ENCODE results near the gene MAPK8IP2. TPM values are rescaled to one million over a fixed set of nuclear protein-coding genes. Genes with fewer than 3 reads are reported as not detected.

MAPK8IP2 gene
- total RNA-seq, 4 donors from 2014 or later, result 2.1 to 5.4 (median 3.6) TPM

DNA sequence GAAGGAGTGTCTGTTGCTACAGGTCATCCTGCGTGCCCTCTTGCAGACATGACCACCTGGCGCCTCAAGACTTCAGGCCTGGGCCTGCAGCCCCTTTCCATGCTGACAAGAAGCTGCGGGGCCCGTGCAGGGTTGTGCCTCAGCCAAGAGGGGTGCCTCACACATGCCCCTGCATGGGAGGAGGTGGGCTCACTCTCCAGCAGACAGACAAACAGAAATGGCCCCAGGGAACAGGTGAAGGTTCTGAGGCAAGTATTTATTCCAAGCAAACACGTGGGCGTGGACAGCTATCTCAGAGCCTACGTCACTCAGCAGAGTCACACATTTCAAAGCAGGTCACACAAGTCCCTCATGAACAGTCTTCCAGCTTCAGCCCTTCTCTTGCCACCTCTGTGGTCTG, 32.0 kb upstream of the MAPK8IP2 start:
- no peak overlapping the region for H3K4me3 ChIP-seq (ENCODE audit: low read depth, poor library complexity, severe bottlenecking)
- DNase-seq (ENCODE audit: low spot score in 2 of 2), result no peak
- TF ChIP-seq CTCF (IDR thresholded peaks at IDR 0.05) (no peak), POLR2A (IDR thresholded peaks at IDR 0.05) (no peak)
- intact Hi-C loops (cut with DNase I; ENCODE audit: low total_unique reads), result no loop called here
- WGBS, 2 donors, result 70 to 71% methylated on average over 7 of the region's 7 CpGs

- DNase-seq (ENCODE audit: low spot score in 2 of 2), result no peak
Measured at GRCh38 chr22:50569041-50569459, 31.5 kb upstream of the MAPK8IP2 start.

DNA sequence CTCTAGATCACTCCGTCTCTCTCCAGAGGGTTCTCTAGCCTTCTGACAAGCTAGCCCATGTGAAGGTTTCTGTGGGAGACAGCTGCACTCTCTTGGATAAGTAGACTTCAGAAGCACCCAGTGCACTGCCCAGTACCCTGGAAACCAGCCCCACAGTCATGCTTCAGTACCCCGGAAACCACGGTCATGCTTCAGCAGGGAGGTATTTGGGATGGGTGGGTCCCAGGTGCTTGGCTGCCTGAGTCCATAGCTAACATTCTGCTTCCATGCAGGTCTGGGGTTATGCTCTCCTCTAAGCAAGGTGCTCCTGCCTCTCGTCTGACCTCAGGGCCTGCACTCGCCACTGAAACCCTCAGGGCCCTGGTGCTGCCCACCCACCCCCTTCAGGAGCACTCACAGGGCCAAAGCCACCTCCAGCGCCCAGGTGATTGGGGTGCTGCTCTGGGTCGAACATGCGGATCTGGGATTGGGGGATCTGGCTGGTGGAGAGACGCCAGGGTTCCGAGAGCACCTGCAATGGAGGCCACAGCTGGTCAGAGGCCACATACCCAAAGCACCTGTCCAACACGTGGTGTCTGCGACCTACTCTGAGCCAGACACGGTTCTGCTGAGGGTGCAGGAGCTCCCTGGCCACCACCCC, 30.6 kb upstream of the MAPK8IP2 start:
- no peak overlapping the region for H3K4me3 ChIP-seq (ENCODE audit: low read depth, poor library complexity, severe bottlenecking)
- DNase-seq (ENCODE audit: low spot score in 2 of 2), result no peak
- intact Hi-C loops (cut with DNase I; ENCODE audit: low total_unique reads), result no loop called here

More at GRCh38 chr22:50569041-50569459, 31.5 kb upstream of the MAPK8IP2 start:
- WGBS, 2 donors, result 85 to 88% methylated on average over 8 of the region's 8 CpGs
- no peak overlapping the region for H3K4me3 ChIP-seq (ENCODE audit: low read depth, poor library complexity, severe bottlenecking)
- TF ChIP-seq CTCF (IDR thresholded peaks at IDR 0.05) (no peak), POLR2A (IDR thresholded peaks at IDR 0.05) (no peak)
- intact Hi-C loops (cut with DNase I; ENCODE audit: low total_unique reads), result no loop called here

GRCh38 chr22:50570861-50571260, 29.7 kb upstream of the MAPK8IP2 start:
- WGBS, 2 donors, result 94 to 99% methylated on average over 9 to 12 of the region's 12 CpGs
- H3K4me3 ChIP-seq (ENCODE audit: low read depth, poor library complexity, severe bottlenecking), result no peak overlapping the region
- TF ChIP-seq CTCF (IDR thresholded peaks at IDR 0.05) (no peak), POLR2A (IDR thresholded peaks at IDR 0.05) (no peak)
- intact Hi-C loops (cut with DNase I; ENCODE audit: low total_unique reads), result no loop called here
- no peak for DNase-seq (ENCODE audit: low spot score in 2 of 2)

More for the DNA sequence above, 30.6 kb upstream of the MAPK8IP2 start:
- TF ChIP-seq CTCF (IDR thresholded peaks at IDR 0.05), result no peak
- no peak for TF ChIP-seq POLR2A (IDR thresholded peaks at IDR 0.05)
- 93 to 95% methylated on average over 10 to 13 of the region's 13 CpGs for WGBS, 2 donors

- WGBS, 2 donors, result 89 to 91% methylated on average over 25 to 26 of the region's 26 CpGs
- TF ChIP-seq CTCF (IDR thresholded peaks at IDR 0.05) (no peak), POLR2A (IDR thresholded peaks at IDR 0.05) (no peak)
- no peak for DNase-seq (ENCODE audit: low spot score in 2 of 2)
- intact Hi-C loops (cut with DNase I; ENCODE audit: low total_unique reads), result no loop called here
- H3K4me3 ChIP-seq (ENCODE audit: low read depth, poor library complexity, severe bottlenecking), result no peak overlapping the region
Measured at GRCh38 chr22:50571264-50572175, 29.1 kb upstream of the MAPK8IP2 start.
